HEK293 (cell line): Measurements from ENCODE around the gene SORT1.
A peak's percentile ranks its signal among the peaks of the same experiment; 100 is the strongest.

Experiments
- CTCF ChIA-PET: fragments of 350-600 bp; formaldehyde crosslinking; extraction: SDS; loops from one replicate; lab custom pipeline; 2021; ENCODE audit warnings: antibody characterized with exemption; lab: Yijun Ruan, JAX
- POLR2A ChIA-PET: fragments of 300-600 bp; formaldehyde crosslinking; extraction: SDS; loops from one replicate; lab custom pipeline; 2020; ENCODE audit warnings: antibody characterized with exemption, inconsistent platforms; lab: Yijun Ruan, JAX
- H3K27ac ChIP-seq: fragments of 200-500 bp; sonication (Bioruptor generic); 2 replicates; pipeline ENCODE4 v1.5.1; 2014; ENCODE audit warnings: low read depth, low read length, control low read depth, inconsistent platforms; ENCODE audit errors: extremely low read depth
- H3K36me3 ChIP-seq, 2 experiments: fragments of 200-500 bp in 1 of 2; sonication (Bioruptor generic) in 1 of 2; 1 replicate in 1 of 2; 2 replicates in 1 of 2; pipeline ENCODE4 v1.5.1; 2014 to 2017; ENCODE audit warnings: inconsistent platforms in 2 of 2, low read length in 2 of 2; ENCODE audit not compliant: control insufficient read depth in 2 of 2, insufficient read depth in 1 of 2
- H3K4me1 ChIP-seq: fragments of 200-500 bp; sonication (Bioruptor generic); 2 replicates; pipeline ENCODE4 v1.5.1; 2014; ENCODE audit warnings: mild to moderate bottlenecking, low read length, inconsistent platforms; ENCODE audit not compliant: control insufficient read depth, insufficient read depth
- H3K4me3 ChIP-seq: 2 replicates; pipeline ENCODE4 v1.5.1; 2011; ENCODE audit warnings: low read depth, mild to moderate bottlenecking, control low read depth, low read length, moderate library complexity
- H3K9me3 ChIP-seq: fragments of 200-500 bp; sonication (Bioruptor generic); 2 replicates; pipeline ENCODE4 v1.5.1; 2014; ENCODE audit warnings: low read depth, low read length, inconsistent platforms; ENCODE audit not compliant: control insufficient read depth, insufficient read depth
- BCL6B ChIP-seq: fragments of 450-650 bp; formaldehyde crosslinking; IDR thresholded peaks from 2 replicates; pipeline ENCODE4 v1.5.1; 2017; ENCODE audit warnings: missing biosample characterization, missing genetic modification characterization
- KLF8 ChIP-seq: fragments of 450-650 bp; formaldehyde crosslinking; IDR thresholded peaks from 2 replicates; pipeline ENCODE4 v1.5.1; 2016; ENCODE audit warnings: missing biosample characterization, missing genetic modification characterization
- REPIN1 ChIP-seq: fragments of 450-650 bp; formaldehyde crosslinking; IDR thresholded peaks from 2 replicates; pipeline ENCODE4 v1.5.1; 2017; ENCODE audit warnings: missing biosample characterization, missing genetic modification characterization, low read depth
- SETDB1 ChIP-seq: IDR thresholded peaks from one replicate; pipeline ENCODE4 v1.6.1; 2017; ENCODE audit warnings: mild to moderate bottlenecking, low read length, moderate library complexity, mixed read lengths; ENCODE audit not compliant: insufficient read length
- TSHZ1 ChIP-seq: fragments of 450-650 bp; formaldehyde crosslinking; IDR thresholded peaks from 2 replicates; pipeline ENCODE4 v1.5.1; 2016; ENCODE audit warnings: missing biosample characterization, missing genetic modification characterization, borderline replicate concordance
- ZBTB26 ChIP-seq: fragments of 450-650 bp; formaldehyde crosslinking; optimal IDR thresholded peaks from 2 replicates; pipeline ENCODE3; 2016; ENCODE audit warnings: missing biosample characterization, mild to moderate bottlenecking, missing genetic modification characterization
- ZBTB7A ChIP-seq: fragments of 450-650 bp; formaldehyde crosslinking; IDR thresholded peaks from 2 replicates; pipeline ENCODE4 v1.5.1; 2016; ENCODE audit warnings: low read depth, missing biosample characterization, missing genetic modification characterization
- ZFHX2 ChIP-seq: fragments of 450-650 bp; formaldehyde crosslinking; conservative IDR thresholded peaks from 2 replicates; pipeline ENCODE4 v1.5.1; 2016; ENCODE audit warnings: missing biosample characterization, missing genetic modification characterization
- ZNF18 ChIP-seq: fragments of 450-650 bp; formaldehyde crosslinking; IDR thresholded peaks from 2 replicates; pipeline ENCODE4 v1.5.1; 2016; ENCODE audit warnings: missing biosample characterization, missing genetic modification characterization
- ZNF19 ChIP-seq: fragments of 450-650 bp; formaldehyde crosslinking; IDR thresholded peaks from 2 replicates; pipeline ENCODE4; 2016; ENCODE audit warnings: missing biosample characterization, missing genetic modification characterization, low read depth
- ZNF239 ChIP-seq: fragments of 450-650 bp; formaldehyde crosslinking; IDR thresholded peaks from 2 replicates; pipeline ENCODE4 v1.5.1; 2016; ENCODE audit warnings: missing biosample characterization, missing genetic modification characterization
- ZNF248 ChIP-seq: fragments of 450-650 bp; formaldehyde crosslinking; IDR thresholded peaks from 2 replicates; pipeline ENCODE4 v1.5.1; 2017; ENCODE audit warnings: missing biosample characterization, missing genetic modification characterization
- ZNF335 ChIP-seq: fragments of 450-650 bp; formaldehyde crosslinking; conservative IDR thresholded peaks from 2 replicates; pipeline ENCODE4 v1.5.1; 2016; ENCODE audit warnings: missing biosample characterization, missing genetic modification characterization
- ZNF404 ChIP-seq: fragments of 450-650 bp; formaldehyde crosslinking; IDR thresholded peaks from 2 replicates; pipeline ENCODE4 v1.5.1; 2017; ENCODE audit warnings: missing biosample characterization, missing genetic modification characterization
- ZNF426 ChIP-seq: fragments of 450-650 bp; formaldehyde crosslinking; IDR thresholded peaks from 2 replicates; pipeline ENCODE4 v1.5.1; 2017; ENCODE audit warnings: missing biosample characterization, missing genetic modification characterization, mild to moderate bottlenecking, inconsistent platforms, moderate library complexity
- ZNF529 ChIP-seq: fragments of 450-650 bp; formaldehyde crosslinking; IDR thresholded peaks from 2 replicates; pipeline ENCODE4 v1.5.1; 2017; ENCODE audit warnings: missing genetic modification characterization, missing biosample characterization; ENCODE audit not compliant: insufficient replicate concordance
- ZNF585B ChIP-seq: fragments of 450-650 bp; formaldehyde crosslinking; IDR thresholded peaks from 2 replicates; pipeline ENCODE4 v1.5.1; 2016; ENCODE audit warnings: missing biosample characterization, missing genetic modification characterization
- ZNF629 ChIP-seq: fragments of 450-650 bp; formaldehyde crosslinking; IDR thresholded peaks from 2 replicates; pipeline ENCODE4 v1.5.1; 2017; ENCODE audit warnings: missing biosample characterization, missing genetic modification characterization
- ZNF677 ChIP-seq: fragments of 450-650 bp; IDR thresholded peaks from 2 replicates; pipeline ENCODE4 v1.5.0; 2018; ENCODE audit warnings: missing biosample characterization, mild to moderate bottlenecking, missing genetic modification characterization, moderate library complexity
- ZNF701 ChIP-seq: fragments of 450-650 bp; formaldehyde crosslinking; IDR thresholded peaks from 2 replicates; pipeline ENCODE4 v1.5.1; 2016; ENCODE audit warnings: missing biosample characterization, missing genetic modification characterization
- ZNF785 ChIP-seq: fragments of 450-650 bp; formaldehyde crosslinking; IDR thresholded peaks from 2 replicates; pipeline ENCODE4 v1.5.1; 2016; ENCODE audit warnings: missing biosample characterization, missing genetic modification characterization
- TF ChIP-seq, protein P1 (sequence below): fragments of 450-650 bp; formaldehyde crosslinking; IDR thresholded peaks from 2 replicates; pipeline ENCODE4 v1.5.1; 2017; ENCODE audit warnings: missing biosample characterization, mild to moderate bottlenecking, missing genetic modification characterization, moderate library complexity

The SORT1 gene

GRCh38 chr1:109283748-109284600, 113.7 kb downstream of the SORT1 start:
- peaks cover 4 to 27% of the 10 kb centered on the region in 2 experiments for H3K36me3 ChIP-seq
- POLR2A ChIA-PET = interaction anchor here (1.2 to 1.9 kb wide), 3 partner anchors 24 to 184 kb away, joined by 7 to 15 read pairs (median 7); partner anchors contain the start of gene SORT1
- peak overlapping the region; percentile 75 for H3K4me3 ChIP-seq
- CTCF ChIA-PET = interaction anchor here (1.7 kb wide), 1 partner anchor 248 kb away, joined by 4 read pairs; no protein-coding TSS in a partner anchor
- TF ChIP-seq ZNF335 (peak; percentile 27), ZNF677 (tag by site-specific recombination) (no peak)
- peaks cover 3% of the 10 kb centered on the region for H3K4me1 ChIP-seq
- no peaks in the 10 kb centered on the region for H3K9me3 ChIP-seq
- H3K27ac ChIP-seq = peak overlapping the region; percentile 70

GRCh38 chr1:109282952-109283747, 114.6 kb downstream of the SORT1 start, which contains the start of gene PSRC1:
TSS of gene PSRC1 (minus strand) at chr1:109283145.
- POLR2A ChIA-PET = interaction anchor here (0.5 to 1.9 kb wide), 21 partner anchors 9 to 459 kb away, joined by 3 to 15 read pairs (median 4); partner anchors contain the start of genes CELSR2, SARS1 and SORT1
- Histone ChIP-seq H3K9me3 (no peaks in the 10 kb centered on the region), H3K4me3 (peak within 1 kb of the TSS; percentile 75), H3K27ac (peak within 1 kb of the TSS; percentile 70), H3K4me1 (peaks cover 3% of the 10 kb centered on the region), H3K36me3 (peaks cover 8 to 34% of the 10 kb centered on the region in 2 experiments)
- CTCF ChIA-PET = interaction anchor here (0.7 to 2.3 kb wide), 8 partner anchors 20 to 249 kb away, joined by 3 to 17 read pairs (median 4); partner anchors contain the start of gene SORT1
- TF ChIP-seq ZNF404 (tag by site-specific recombination) (no peak), ZNF19 (tag by site-specific recombination) (no peak), ZNF585B (tag by site-specific recombination) (no peak), SETDB1 (no peak), ZNF529 (tag by site-specific recombination) (no peak), TSHZ1 (tag by site-specific recombination) (no peak), ZBTB7A (tag by site-specific recombination) (no peak), ZNF629 (tag by site-specific recombination) (peak; percentile 43), ZNF701 (tag by site-specific recombination) (no peak), ZNF785 (no peak), REPIN1 (tag by site-specific recombination) (peak; percentile 41; the same call in 1 of the 2 replicates), ZFHX2 (peak; percentile 61; the same call in 1 of the 2 replicates), KLF8 (no peak; the same call in none of the 2 replicates), ZBTB26 (tag by site-specific recombination) (peak; percentile 98), ZNF426 (no peak), ZNF239 (tag by site-specific recombination) (no peak), BCL6B (tag by site-specific recombination) (no peak), ZNF248 (tag by site-specific recombination) (no peak), ZNF18 (tag by site-specific recombination) (no peak)
- TF ChIP-seq, protein P1, sequence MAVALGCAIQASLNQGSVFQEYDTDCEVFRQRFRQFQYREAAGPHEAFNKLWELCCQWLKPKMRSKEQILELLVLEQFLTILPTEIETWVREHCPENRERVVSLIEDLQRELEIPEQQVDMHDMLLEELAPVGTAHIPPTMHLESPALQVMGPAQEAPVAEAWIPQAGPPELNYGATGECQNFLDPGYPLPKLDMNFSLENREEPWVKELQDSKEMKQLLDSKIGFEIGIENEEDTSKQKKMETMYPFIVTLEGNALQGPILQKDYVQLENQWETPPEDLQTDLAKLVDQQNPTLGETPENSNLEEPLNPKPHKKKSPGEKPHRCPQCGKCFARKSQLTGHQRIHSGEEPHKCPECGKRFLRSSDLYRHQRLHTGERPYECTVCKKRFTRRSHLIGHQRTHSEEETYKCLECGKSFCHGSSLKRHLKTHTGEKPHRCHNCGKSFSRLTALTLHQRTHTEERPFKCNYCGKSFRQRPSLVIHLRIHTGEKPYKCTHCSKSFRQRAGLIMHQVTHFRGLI = 0 out of 2 replicates have a peak, but pooled peaks have one; percentile 8
